K562 (cell line): ENCODE measurements around the gene ZNF615. TPM values are rescaled to one million over a fixed set of nuclear protein-coding genes. Genes with fewer than 3 reads are reported as not detected.

Experiments used
- EHMT2 ChIP-seq: fragments of 450-650 bp; IDR thresholded peaks from 2 replicates; pipeline ENCODE4 v1.6.1; 2018; ENCODE audit warnings: antibody characterized with exemption
- FOXJ2 ChIP-seq: fragments of 200-800 bp; sonication (Bioruptor generic); IDR thresholded peaks from 2 replicates; pipeline ENCODE4 v1.6.1; 2016; ENCODE audit warnings: missing genetic modification characterization, missing compliant biosample characterization
- FOXP1 ChIP-seq: sonication (generic); formaldehyde crosslinking; IDR thresholded peaks from 2 replicates; pipeline ENCODE4 v1.8.0; 2022; ENCODE audit warnings: mild to moderate bottlenecking, missing genetic modification reagents
- MYBL2 ChIP-seq, 2 experiments: fragments of 450-650 bp in 1 of 2; sonication (generic) in 1 of 2; formaldehyde crosslinking in 1 of 2; IDR thresholded peaks; 2 replicates each; pipeline versions ENCODE4 v1.6.1 to v1.8.1; 2017 to 2022; ENCODE audit warnings: borderline replicate concordance in 1 of 2, inconsistent platforms in 1 of 2, low read depth in 1 of 2, mild to moderate bottlenecking in 1 of 2, missing genetic modification reagents in 1 of 2, moderate library complexity in 1 of 2
- PTTG1 ChIP-seq: fragments of 450-650 bp; IDR thresholded peaks from 2 replicates; pipeline ENCODE4 v1.6.1; 2016; ENCODE audit warnings: low read depth, mild to moderate bottlenecking, missing genetic modification characterization, missing compliant biosample characterization
- ZKSCAN1 ChIP-seq: fragments of 150-350 bp; IDR thresholded peaks from 2 replicates; pipeline ENCODE4 v1.6.1; 2016; ENCODE audit warnings: low read depth, low read length
- ZNF184 ChIP-seq: sonication (generic); formaldehyde crosslinking; IDR thresholded peaks from 2 replicates; pipeline ENCODE4 v1.5.0; 2020; ENCODE audit warnings: missing genetic modification reagents
- polyA plus RNA-seq, 8 experiments: library from polyadenylated mRNA; depleted of rRNA in 4 of 8; stranded (reverse) in 5 of 8; unstranded in 3 of 8; fragments of >200 nt; fragmentation: Nextera tagmentation in 2 of 8; fragmentation: Illumina TruSeq in 1 of 8; extraction: Ambion mirVana in 2 of 8; extraction: Trizol in 1 of 8; gene quantifications; 2 replicates each; pipeline versions ENCODE4 v1.2.1 to v1.2.3, GENCODE V29; 2011 to 2014; ENCODE audit warnings: inconsistent platforms in 1 of 8, missing spikeins in 1 of 8
- total RNA-seq, 7 experiments: library from RNA; depleted of rRNA in 6 of 7; stranded (reverse); fragments of >200 nt in 6 of 7; fragmentation: Illumina TruSeq in 2 of 7; extraction: Trizol in 2 of 7; gene quantifications; 2 replicates each; pipeline versions ENCODE4 v1.2.1 to v1.2.3, GENCODE V29; 2011 to 2021; ENCODE audit warnings: low replicate concordance in 1 of 7
- TF ChIP-seq, protein P1 (sequence below): fragments of 450-650 bp; IDR thresholded peaks from 2 replicates; pipeline ENCODE4 v1.6.1; 2016; ENCODE audit warnings: mild to moderate bottlenecking
- TF ChIP-seq, protein P2 (sequence below), 3 experiments: fragments of 200-800 bp in 1 of 3; fragments of 250-450 bp in 1 of 3; fragments of 450-650 bp in 1 of 3; sonication (Bioruptor Pico) in 1 of 3; sonication (Bioruptor generic) in 1 of 3; formaldehyde crosslinking in 1 of 3; IDR thresholded peaks; 2 replicates each; pipeline versions ENCODE4 v1.6.1 to v1.8.0; 2016 to 2022; ENCODE audit warnings: mild to moderate bottlenecking in 2 of 3, missing genetic modification characterization in 2 of 3, missing compliant biosample characterization in 1 of 3, moderate library complexity in 1 of 3
- TF ChIP-seq, protein P3 (sequence below): fragments of 250-450 bp; sonication (Bioruptor Pico); IDR thresholded peaks from 2 replicates; pipeline ENCODE4 v1.4.0; 2020
- TF ChIP-seq, protein P4 (sequence below), 2 experiments: IDR thresholded peaks; 2 replicates each; pipeline ENCODE4 v1.6.1; 2011; ENCODE audit warnings: borderline replicate concordance in 1 of 2, control low read depth in 1 of 2, low read depth in 1 of 2, low read length in 1 of 2, mild to moderate bottlenecking in 1 of 2, mixed read lengths in 1 of 2, moderate library complexity in 1 of 2; ENCODE audit not compliant: insufficient read depth in 1 of 2, insufficient read length in 1 of 2, poor library complexity in 1 of 2, severe bottlenecking in 1 of 2; ENCODE audit errors: extremely low read depth in 1 of 2

The ZNF615 gene
- total and polyA plus RNA-seq, 9 of the 15 experiments (the other 6 are each of a cell fraction or from before 2014, with no cell fraction given): 1.2 to 4.4 (median 2.7) TPM

DNA sequence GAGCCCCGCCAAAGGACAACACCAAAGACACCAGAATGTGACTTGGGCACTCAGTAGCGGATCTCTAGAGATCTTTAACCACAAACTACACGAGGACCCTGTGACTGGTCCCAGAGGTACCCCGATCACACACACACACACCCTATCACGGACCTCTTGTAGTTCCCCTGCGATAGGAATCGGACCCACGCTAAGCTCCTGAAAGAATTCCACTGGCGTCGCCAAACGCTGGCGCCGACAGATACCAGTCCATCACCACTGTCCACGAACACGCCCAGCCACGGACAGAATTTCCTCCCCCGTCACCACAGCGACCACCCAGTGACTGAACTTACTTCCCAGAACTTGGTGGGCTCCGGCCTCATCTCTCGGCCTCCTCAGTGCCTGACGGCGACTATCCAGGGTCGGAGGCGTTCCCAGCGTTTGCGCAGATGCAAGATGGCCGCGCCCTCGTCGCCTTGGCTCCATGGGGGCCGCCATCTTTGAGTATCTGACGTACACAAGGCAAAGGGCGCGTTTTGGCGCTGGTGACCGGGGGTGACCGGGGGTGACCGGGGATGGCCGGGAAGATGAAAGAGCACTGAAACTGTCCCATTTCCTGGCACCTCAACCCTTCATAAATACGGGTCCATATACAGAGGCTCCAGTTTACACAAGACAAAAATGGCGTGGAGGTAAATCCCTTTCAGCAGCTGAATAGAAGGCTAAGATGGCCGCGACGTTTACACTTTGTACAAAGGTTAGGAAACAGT lies at the start of gene ZNF615 (continued):
- TF ChIP-seq, protein P1, sequence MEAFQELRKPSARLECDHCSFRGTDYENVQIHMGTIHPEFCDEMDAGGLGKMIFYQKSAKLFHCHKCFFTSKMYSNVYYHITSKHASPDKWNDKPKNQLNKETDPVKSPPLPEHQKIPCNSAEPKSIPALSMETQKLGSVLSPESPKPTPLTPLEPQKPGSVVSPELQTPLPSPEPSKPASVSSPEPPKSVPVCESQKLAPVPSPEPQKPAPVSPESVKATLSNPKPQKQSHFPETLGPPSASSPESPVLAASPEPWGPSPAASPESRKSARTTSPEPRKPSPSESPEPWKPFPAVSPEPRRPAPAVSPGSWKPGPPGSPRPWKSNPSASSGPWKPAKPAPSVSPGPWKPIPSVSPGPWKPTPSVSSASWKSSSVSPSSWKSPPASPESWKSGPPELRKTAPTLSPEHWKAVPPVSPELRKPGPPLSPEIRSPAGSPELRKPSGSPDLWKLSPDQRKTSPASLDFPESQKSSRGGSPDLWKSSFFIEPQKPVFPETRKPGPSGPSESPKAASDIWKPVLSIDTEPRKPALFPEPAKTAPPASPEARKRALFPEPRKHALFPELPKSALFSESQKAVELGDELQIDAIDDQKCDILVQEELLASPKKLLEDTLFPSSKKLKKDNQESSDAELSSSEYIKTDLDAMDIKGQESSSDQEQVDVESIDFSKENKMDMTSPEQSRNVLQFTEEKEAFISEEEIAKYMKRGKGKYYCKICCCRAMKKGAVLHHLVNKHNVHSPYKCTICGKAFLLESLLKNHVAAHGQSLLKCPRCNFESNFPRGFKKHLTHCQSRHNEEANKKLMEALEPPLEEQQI: peak; percentile 60; the same call in 1 of the 2 replicates
- TF ChIP-seq PTTG1 (tag) (no peak), EHMT2 (peak; percentile 14; the same call in 1 of the 2 replicates), ZNF184 (CRISPR knock-in tag) (no peak), FOXP1 (CRISPR knock-in tag) (no peak), ZKSCAN1 (peak; percentile 88), MYBL2 (IDR thresholded peaks at IDR 0.05; ENCODE audit: low read depth) (peak; percentile 55), MYBL2 (CRISPR knock-in tag; IDR thresholded peaks at IDR 0.05; ENCODE audit: borderline replicate concordance) (no peak), FOXJ2 (tag) (0 out of 2 replicates have a peak, but pooled peaks have one; percentile 24)
- TF ChIP-seq, protein P2, sequence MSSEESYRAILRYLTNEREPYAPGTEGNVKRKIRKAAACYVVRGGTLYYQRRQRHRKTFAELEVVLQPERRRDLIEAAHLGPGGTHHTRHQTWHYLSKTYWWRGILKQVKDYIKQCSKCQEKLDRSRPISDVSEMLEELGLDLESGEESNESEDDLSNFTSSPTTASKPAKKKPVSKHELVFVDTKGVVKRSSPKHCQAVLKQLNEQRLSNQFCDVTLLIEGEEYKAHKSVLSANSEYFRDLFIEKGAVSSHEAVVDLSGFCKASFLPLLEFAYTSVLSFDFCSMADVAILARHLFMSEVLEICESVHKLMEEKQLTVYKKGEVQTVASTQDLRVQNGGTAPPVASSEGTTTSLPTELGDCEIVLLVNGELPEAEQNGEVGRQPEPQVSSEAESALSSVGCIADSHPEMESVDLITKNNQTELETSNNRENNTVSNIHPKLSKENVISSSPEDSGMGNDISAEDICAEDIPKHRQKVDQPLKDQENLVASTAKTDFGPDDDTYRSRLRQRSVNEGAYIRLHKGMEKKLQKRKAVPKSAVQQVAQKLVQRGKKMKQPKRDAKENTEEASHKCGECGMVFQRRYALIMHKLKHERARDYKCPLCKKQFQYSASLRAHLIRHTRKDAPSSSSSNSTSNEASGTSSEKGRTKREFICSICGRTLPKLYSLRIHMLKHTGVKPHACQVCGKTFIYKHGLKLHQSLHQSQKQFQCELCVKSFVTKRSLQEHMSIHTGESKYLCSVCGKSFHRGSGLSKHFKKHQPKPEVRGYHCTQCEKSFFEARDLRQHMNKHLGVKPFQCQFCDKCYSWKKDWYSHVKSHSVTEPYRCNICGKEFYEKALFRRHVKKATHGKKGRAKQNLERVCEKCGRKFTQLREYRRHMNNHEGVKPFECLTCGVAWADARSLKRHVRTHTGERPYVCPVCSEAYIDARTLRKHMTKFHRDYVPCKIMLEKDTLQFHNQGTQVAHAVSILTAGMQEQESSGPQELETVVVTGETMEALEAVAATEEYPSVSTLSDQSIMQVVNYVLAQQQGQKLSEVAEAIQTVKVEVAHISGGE (CRISPR knock-in tag; IDR thresholded peaks at IDR 0.05): peak in 1 of 3 experiments; percentile 50; a peak in 1 of 6 replicates
- TF ChIP-seq, protein P3, sequence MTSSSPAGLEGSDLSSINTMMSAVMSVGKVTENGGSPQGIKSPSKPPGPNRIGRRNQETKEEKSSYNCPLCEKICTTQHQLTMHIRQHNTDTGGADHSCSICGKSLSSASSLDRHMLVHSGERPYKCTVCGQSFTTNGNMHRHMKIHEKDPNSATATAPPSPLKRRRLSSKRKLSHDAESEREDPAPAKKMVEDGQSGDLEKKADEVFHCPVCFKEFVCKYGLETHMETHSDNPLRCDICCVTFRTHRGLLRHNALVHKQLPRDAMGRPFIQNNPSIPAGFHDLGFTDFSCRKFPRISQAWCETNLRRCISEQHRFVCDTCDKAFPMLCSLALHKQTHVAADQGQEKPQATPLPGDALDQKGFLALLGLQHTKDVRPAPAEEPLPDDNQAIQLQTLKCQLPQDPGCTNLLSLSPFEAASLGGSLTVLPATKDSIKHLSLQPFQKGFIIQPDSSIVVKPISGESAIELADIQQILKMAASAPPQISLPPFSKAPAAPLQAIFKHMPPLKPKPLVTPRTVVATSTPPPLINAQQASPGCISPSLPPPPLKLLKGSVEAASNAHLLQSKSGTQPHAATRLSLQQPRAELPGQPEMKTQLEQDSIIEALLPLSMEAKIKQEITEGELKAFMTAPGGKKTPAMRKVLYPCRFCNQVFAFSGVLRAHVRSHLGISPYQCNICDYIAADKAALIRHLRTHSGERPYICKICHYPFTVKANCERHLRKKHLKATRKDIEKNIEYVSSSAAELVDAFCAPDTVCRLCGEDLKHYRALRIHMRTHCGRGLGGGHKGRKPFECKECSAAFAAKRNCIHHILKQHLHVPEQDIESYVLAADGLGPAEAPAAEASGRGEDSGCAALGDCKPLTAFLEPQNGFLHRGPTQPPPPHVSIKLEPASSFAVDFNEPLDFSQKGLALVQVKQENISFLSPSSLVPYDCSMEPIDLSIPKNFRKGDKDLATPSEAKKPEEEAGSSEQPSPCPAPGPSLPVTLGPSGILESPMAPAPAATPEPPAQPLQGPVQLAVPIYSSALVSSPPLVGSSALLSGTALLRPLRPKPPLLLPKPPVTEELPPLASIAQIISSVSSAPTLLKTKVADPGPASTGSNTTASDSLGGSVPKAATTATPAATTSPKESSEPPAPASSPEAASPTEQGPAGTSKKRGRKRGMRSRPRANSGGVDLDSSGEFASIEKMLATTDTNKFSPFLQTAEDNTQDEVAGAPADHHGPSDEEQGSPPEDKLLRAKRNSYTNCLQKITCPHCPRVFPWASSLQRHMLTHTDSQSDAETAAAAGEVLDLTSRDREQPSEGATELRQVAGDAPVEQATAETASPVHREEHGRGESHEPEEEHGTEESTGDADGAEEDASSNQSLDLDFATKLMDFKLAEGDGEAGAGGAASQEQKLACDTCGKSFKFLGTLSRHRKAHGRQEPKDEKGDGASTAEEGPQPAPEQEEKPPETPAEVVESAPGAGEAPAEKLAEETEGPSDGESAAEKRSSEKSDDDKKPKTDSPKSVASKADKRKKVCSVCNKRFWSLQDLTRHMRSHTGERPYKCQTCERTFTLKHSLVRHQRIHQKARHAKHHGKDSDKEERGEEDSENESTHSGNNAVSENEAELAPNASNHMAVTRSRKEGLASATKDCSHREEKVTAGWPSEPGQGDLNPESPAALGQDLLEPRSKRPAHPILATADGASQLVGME (CRISPR knock-in tag): no peak
- TF ChIP-seq, protein P4, sequence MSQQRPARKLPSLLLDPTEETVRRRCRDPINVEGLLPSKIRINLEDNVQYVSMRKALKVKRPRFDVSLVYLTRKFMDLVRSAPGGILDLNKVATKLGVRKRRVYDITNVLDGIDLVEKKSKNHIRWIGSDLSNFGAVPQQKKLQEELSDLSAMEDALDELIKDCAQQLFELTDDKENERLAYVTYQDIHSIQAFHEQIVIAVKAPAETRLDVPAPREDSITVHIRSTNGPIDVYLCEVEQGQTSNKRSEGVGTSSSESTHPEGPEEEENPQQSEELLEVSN (IDR thresholded peaks at IDR 0.05; ENCODE audit: borderline replicate concordance in 1 of 2, extremely low read depth in 1 of 2, insufficient read depth in 1 of 2, insufficient read length in 1 of 2, low read depth in 1 of 2, low read length in 1 of 2, poor library complexity in 1 of 2, severe bottlenecking in 1 of 2): peak in 1 of 2 experiments; percentile 38
